RWPE2 (cell line): ENCODE data around the gene TAF10.

ENCODE experiments used
- ATAC-seq: fragments of 200-7000 bp; cut with Tn5 transposase; 3 replicates; pipeline ENCODE4 v1.9.1; 2021; ENCODE audit warnings: low read depth
- DNase-seq: peaks from one replicate; pipeline ENCODE4 v3.0.0-alpha.2; 2020; ENCODE audit warnings: low spot score
- H3K27ac ChIP-seq: fragments of 450-650 bp; 2 replicates; pipeline ENCODE4 v1.5.1; 2017; ENCODE audit warnings: mild to moderate bottlenecking; ENCODE audit not compliant: poor library complexity, severe bottlenecking
- H3K27me3 ChIP-seq: fragments of 250-450 bp; sonication (Bioruptor Pico); 2 replicates; pipeline ENCODE4 v1.5.1; 2021; ENCODE audit warnings: mild to moderate bottlenecking, moderate library complexity; ENCODE audit not compliant: insufficient read depth, poor library complexity, severe bottlenecking
- H3K36me3 ChIP-seq: fragments of 250-450 bp; sonication (Bioruptor Pico); 2 replicates; pipeline ENCODE4 v1.5.1; 2020; ENCODE audit warnings: low read depth, mild to moderate bottlenecking, moderate library complexity
- H3K4me1 ChIP-seq: fragments of 250-450 bp; sonication (Bioruptor Pico); 2 replicates; pipeline ENCODE4 v1.5.1; 2021; ENCODE audit warnings: mild to moderate bottlenecking, moderate library complexity; ENCODE audit not compliant: insufficient read depth, poor library complexity, severe bottlenecking
- H3K4me3 ChIP-seq: fragments of 250-450 bp; sonication (Bioruptor Pico); 2 replicates; pipeline ENCODE4 v1.5.1; 2021; ENCODE audit warnings: mild to moderate bottlenecking, moderate library complexity; ENCODE audit not compliant: severe bottlenecking
- H3K9me3 ChIP-seq: fragments of 250-450 bp; sonication (Bioruptor Pico); 2 replicates; pipeline ENCODE4 v1.5.1; 2021; ENCODE audit warnings: mild to moderate bottlenecking, moderate library complexity; ENCODE audit not compliant: severe bottlenecking
- TF ChIP-seq, protein P1 (sequence below): fragments of 450-650 bp; IDR thresholded peaks from one replicate; pipeline ENCODE4 v1.5.1; 2017; ENCODE audit warnings: mild to moderate bottlenecking, moderate library complexity; ENCODE audit not compliant: poor library complexity, severe bottlenecking

The TAF10 gene

DNA sequence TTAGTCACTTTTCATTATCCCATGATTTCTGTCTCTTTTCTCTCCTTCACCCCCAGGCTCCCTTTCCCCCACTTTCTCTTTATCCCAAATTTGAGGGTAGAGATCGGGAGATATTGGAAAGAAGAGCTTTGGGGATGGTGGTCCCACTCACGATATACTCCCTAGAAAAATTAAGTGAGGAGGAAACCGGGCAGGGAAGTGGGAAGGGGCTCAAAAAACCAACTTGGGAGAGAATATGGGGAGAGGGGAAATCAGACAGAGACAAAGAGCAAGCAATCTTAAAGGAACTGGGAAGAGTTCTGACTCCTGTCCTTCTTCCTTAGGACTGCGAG lies 44.5 kb upstream of the TAF10 start:
- H3K27ac ChIP-seq = no peak overlapping the region
- DNase-seq (no peak), ATAC-seq (no peak)
- no peaks in the 10 kb centered on the region for H3K36me3 ChIP-seq
- H3K4me3 ChIP-seq = no peak overlapping the region
- TF ChIP-seq, protein P1, sequence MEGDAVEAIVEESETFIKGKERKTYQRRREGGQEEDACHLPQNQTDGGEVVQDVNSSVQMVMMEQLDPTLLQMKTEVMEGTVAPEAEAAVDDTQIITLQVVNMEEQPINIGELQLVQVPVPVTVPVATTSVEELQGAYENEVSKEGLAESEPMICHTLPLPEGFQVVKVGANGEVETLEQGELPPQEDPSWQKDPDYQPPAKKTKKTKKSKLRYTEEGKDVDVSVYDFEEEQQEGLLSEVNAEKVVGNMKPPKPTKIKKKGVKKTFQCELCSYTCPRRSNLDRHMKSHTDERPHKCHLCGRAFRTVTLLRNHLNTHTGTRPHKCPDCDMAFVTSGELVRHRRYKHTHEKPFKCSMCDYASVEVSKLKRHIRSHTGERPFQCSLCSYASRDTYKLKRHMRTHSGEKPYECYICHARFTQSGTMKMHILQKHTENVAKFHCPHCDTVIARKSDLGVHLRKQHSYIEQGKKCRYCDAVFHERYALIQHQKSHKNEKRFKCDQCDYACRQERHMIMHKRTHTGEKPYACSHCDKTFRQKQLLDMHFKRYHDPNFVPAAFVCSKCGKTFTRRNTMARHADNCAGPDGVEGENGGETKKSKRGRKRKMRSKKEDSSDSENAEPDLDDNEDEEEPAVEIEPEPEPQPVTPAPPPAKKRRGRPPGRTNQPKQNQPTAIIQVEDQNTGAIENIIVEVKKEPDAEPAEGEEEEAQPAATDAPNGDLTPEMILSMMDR = no peak
- peaks cover 42% of the 10 kb centered on the region for H3K27me3 ChIP-seq
- no peaks in the 10 kb centered on the region for H3K4me1 ChIP-seq
- no peaks in the 10 kb centered on the region for H3K9me3 ChIP-seq

DNA sequence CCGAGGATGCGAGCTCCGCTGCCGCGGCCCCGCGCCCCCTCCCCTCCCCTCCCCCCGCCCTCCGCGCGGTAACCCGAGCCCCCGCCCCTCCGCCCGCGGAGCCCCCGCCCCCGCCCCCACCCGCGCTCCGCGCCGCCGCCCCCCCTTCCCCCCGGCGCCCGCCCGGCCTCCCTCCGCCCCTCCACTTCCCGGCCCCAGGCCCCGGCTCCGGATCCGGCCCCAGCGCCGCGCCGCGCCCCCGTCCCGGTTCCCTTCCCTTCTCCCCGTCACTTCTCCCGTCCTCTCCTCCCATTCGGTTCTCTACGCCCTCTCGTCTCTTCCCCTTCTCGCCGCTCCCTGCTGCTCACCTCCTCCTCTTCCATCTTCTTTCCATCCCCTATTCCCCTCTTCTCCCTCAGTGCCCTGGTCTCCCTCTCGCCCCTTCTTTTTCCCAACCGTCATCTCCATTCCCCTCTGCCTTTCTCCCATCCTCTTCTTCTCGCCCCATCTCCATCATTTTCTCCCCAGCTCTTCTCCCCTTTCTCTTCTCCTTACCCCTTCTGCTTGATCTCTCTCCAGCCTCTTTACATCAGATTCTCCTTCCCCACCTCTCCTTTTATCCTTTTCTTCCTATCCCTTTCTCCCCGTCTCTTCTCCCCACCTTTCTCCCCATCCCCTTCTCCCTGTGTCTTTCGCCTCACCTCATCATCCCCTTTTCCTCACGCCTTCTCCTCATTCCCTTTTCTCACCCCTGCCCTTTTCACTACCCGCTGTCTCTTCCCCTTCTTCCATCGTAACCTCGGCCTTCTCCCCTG lies 44.0 kb upstream of the TAF10 start, which contains the start of gene DCHS1:
Gene DCHS1 (minus strand): TSS at position 20 of the 794 bp plus-strand sequence. CDS start 14,196 bp downstream, outside the sequence.
- Histone ChIP-seq H3K4me1 (no peaks in the 10 kb centered on the region), H3K9me3 (no peaks in the 10 kb centered on the region), H3K36me3 (no peaks in the 10 kb centered on the region), H3K27ac (no peak within 1 kb of the TSS), H3K4me3 (peak within 1 kb of the TSS; percentile 17), H3K27me3 (peaks cover 45% of the 10 kb centered on the region)
- DNase-seq (no peak), ATAC-seq (0 out of 3 replicates have a peak, but pooled peaks have one; percentile 35)
- TF ChIP-seq, protein P1 = no peak

DNA sequence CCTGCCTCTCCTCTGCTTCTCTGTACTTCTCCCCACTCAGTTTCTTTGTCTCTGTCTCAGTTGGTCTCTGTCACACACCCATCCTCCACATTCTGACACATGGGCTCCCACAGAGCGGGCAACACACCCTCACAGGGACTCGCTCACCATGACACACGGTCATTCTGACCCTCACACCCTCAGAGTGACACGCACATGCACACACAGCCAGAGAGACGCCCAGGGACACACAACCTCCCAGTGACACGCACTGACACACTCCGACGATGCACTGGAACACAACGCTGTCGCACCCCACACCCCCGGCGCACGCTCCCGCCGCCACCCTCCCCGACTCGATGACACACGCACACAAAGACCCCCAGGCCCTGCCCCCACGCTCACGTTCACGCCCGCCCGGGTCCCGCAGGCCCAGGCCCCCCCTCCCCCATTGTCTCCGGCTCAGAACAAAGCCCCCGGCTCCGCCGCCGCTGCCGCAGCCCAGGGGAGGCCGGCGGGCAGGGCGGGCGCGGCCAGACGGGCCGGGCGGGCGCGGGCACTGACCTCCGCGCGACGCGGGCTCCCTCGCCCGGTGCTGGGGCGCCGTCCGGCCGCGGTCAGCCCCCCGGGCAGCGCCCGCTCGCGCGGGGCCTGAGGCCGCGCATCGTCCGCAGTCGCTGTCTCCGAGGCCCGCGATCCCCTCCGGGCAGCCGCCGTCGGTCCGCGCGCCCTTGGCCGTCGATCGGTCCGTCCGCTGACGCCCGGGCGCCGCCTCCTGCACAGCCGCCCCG lies 43.2 kb upstream of the TAF10 start:
- no peak for DNase-seq
- TF ChIP-seq, protein P1 = no peak

DNA sequence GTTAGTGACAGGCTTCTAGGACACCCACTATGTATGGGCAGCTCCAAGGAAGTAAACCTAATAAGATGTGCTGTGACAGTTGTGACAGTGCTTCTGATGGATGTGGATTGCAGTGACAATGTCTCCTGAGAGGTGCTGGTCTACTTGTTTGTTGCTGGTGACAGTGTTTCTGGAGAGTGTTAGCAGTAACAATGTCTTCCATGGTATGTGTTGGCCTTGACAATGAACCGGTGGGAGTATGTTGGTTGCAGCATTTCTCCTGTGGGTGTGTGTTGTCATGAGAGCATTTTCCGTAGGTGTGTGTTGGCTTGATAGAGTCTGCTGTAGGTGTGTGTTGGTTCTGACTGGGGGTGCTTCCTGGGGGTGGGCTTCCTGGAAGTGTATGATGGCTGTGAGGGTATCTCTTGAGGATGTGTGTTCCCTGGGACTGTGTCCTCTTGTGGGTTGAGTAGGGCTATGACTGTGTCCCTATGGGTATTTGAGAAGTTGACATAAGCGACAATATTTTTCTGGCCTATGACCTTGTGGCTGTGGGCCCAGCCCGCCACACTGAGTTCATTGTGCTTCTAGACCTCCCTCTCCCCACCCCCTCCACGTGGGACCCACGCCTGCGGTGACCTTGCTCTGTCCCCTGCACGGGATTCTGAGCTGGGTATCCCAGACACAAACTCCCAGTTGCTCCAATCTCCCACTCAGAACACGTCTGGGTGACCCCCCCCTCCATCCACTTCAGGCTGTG lies 42.4 kb upstream of the TAF10 start:
- DNase-seq (no peak), ATAC-seq (no peak)
- Histone ChIP-seq H3K27me3 (peaks cover 47% of the 10 kb centered on the region), H3K4me1 (no peaks in the 10 kb centered on the region), H3K9me3 (no peaks in the 10 kb centered on the region), H3K27ac (no peak overlapping the region), H3K36me3 (no peaks in the 10 kb centered on the region), H3K4me3 (no peak overlapping the region)
- TF ChIP-seq, protein P1 = no peak

More for the DNA sequence above, 43.2 kb upstream of the TAF10 start:
- H3K4me3 ChIP-seq = peak overlapping the region; percentile 17
- no peak overlapping the region for H3K27ac ChIP-seq
- peaks cover 47% of the 10 kb centered on the region for H3K27me3 ChIP-seq
- ATAC-seq = no peak
- no peaks in the 10 kb centered on the region for H3K4me1 ChIP-seq
- no peaks in the 10 kb centered on the region for H3K9me3 ChIP-seq
- no peaks in the 10 kb centered on the region for H3K36me3 ChIP-seq
